HEK293 (cell line): Measurements from ENCODE around the gene ANK2.

Experiments used
- CTCF ChIA-PET: fragments of 350-600 bp; formaldehyde crosslinking; extraction: SDS; loops from one replicate; lab custom pipeline; 2021; ENCODE audit warnings: antibody characterized with exemption; lab: Yijun Ruan, JAX
- POLR2A ChIA-PET: fragments of 300-600 bp; formaldehyde crosslinking; extraction: SDS; loops from one replicate; lab custom pipeline; 2020; ENCODE audit warnings: antibody characterized with exemption, inconsistent platforms; lab: Yijun Ruan, JAX
- H3K27ac ChIP-seq: fragments of 200-500 bp; sonication (Bioruptor generic); 2 replicates; pipeline ENCODE4 v1.5.1; 2014; ENCODE audit warnings: low read depth, low read length, control low read depth, inconsistent platforms; ENCODE audit errors: extremely low read depth
- H3K36me3 ChIP-seq, 2 experiments: fragments of 200-500 bp in 1 of 2; sonication (Bioruptor generic) in 1 of 2; 1 replicate in 1 of 2; 2 replicates in 1 of 2; pipeline ENCODE4 v1.5.1; 2014 to 2017; ENCODE audit warnings: inconsistent platforms in 2 of 2, low read length in 2 of 2; ENCODE audit not compliant: control insufficient read depth in 2 of 2, insufficient read depth in 1 of 2
- H3K4me1 ChIP-seq: fragments of 200-500 bp; sonication (Bioruptor generic); 2 replicates; pipeline ENCODE4 v1.5.1; 2014; ENCODE audit warnings: mild to moderate bottlenecking, low read length, inconsistent platforms; ENCODE audit not compliant: control insufficient read depth, insufficient read depth
- H3K4me3 ChIP-seq: 2 replicates; pipeline ENCODE4 v1.5.1; 2011; ENCODE audit warnings: low read depth, mild to moderate bottlenecking, control low read depth, low read length, moderate library complexity
- H3K9me3 ChIP-seq: fragments of 200-500 bp; sonication (Bioruptor generic); 2 replicates; pipeline ENCODE4 v1.5.1; 2014; ENCODE audit warnings: low read depth, low read length, inconsistent platforms; ENCODE audit not compliant: control insufficient read depth, insufficient read depth
- ATF2 ChIP-seq: fragments of 450-650 bp; formaldehyde crosslinking; IDR thresholded peaks from 2 replicates; pipeline ENCODE4 v1.5.1; 2016; ENCODE audit warnings: missing biosample characterization, missing genetic modification characterization, low read depth
- BCL11A ChIP-seq: fragments of 450-650 bp; formaldehyde crosslinking; IDR thresholded peaks from 2 replicates; pipeline ENCODE4 v1.5.1; 2016; ENCODE audit warnings: low read depth, missing biosample characterization, missing genetic modification characterization
- GFI1B ChIP-seq: fragments of 450-650 bp; formaldehyde crosslinking; IDR thresholded peaks from 2 replicates; pipeline ENCODE4 v1.5.1; 2016; ENCODE audit warnings: missing biosample characterization, missing genetic modification characterization
- PBX3 ChIP-seq: sonication (generic); formaldehyde crosslinking; IDR thresholded peaks from 2 replicates; pipeline ENCODE4 v1.8.1; 2022; ENCODE audit warnings: mild to moderate bottlenecking, moderate library complexity, missing genetic modification reagents
- PRDM1 ChIP-seq: fragments of 450-650 bp; formaldehyde crosslinking; IDR thresholded peaks from 2 replicates; pipeline ENCODE4; 2016; ENCODE audit warnings: missing biosample characterization, missing genetic modification characterization
- REPIN1 ChIP-seq: fragments of 450-650 bp; formaldehyde crosslinking; IDR thresholded peaks from 2 replicates; pipeline ENCODE4 v1.5.1; 2017; ENCODE audit warnings: missing biosample characterization, missing genetic modification characterization, low read depth
- SP2 ChIP-seq: fragments of 450-650 bp; formaldehyde crosslinking; IDR thresholded peaks from 2 replicates; pipeline ENCODE4 v1.5.1; 2016; ENCODE audit warnings: missing biosample characterization, missing genetic modification characterization
- TCF7L2 ChIP-seq: IDR thresholded peaks from 2 replicates; pipeline ENCODE4 v1.6.1; 2011; ENCODE audit warnings: low read depth, mild to moderate bottlenecking, inconsistent platforms, low read length, moderate library complexity, borderline replicate concordance
- WT1 ChIP-seq: fragments of 450-650 bp; formaldehyde crosslinking; IDR thresholded peaks from 2 replicates; pipeline ENCODE4 v1.5.1; 2016; ENCODE audit warnings: missing biosample characterization, missing genetic modification characterization
- YY2 ChIP-seq: fragments of 450-650 bp; formaldehyde crosslinking; IDR thresholded peaks from 2 replicates; pipeline ENCODE4 v1.5.1; 2016; ENCODE audit warnings: missing biosample characterization, missing genetic modification characterization
- ZBTB17 ChIP-seq: fragments of 450-650 bp; formaldehyde crosslinking; IDR thresholded peaks from 2 replicates; pipeline ENCODE4 v1.5.1; 2016; ENCODE audit warnings: missing biosample characterization, missing genetic modification characterization
- ZBTB26 ChIP-seq: fragments of 450-650 bp; formaldehyde crosslinking; optimal IDR thresholded peaks from 2 replicates; pipeline ENCODE3; 2016; ENCODE audit warnings: missing biosample characterization, mild to moderate bottlenecking, missing genetic modification characterization
- ZBTB44 ChIP-seq: fragments of 450-650 bp; IDR thresholded peaks from 2 replicates; pipeline ENCODE4 v1.5.1; 2018; ENCODE audit warnings: missing biosample characterization, mild to moderate bottlenecking, missing genetic modification characterization
- ZNF175 ChIP-seq: fragments of 450-650 bp; formaldehyde crosslinking; IDR thresholded peaks from 2 replicates; pipeline ENCODE4 v1.5.1; 2016; ENCODE audit warnings: missing biosample characterization, missing genetic modification characterization
- ZNF23 ChIP-seq: fragments of 450-650 bp; formaldehyde crosslinking; IDR thresholded peaks from 2 replicates; pipeline ENCODE4 v1.5.1; 2016; ENCODE audit warnings: missing biosample characterization, missing genetic modification characterization, borderline replicate concordance
- ZNF302 ChIP-seq: fragments of 450-650 bp; formaldehyde crosslinking; IDR thresholded peaks from 2 replicates; pipeline ENCODE4 v1.5.1; 2016; ENCODE audit warnings: missing biosample characterization, missing genetic modification characterization, low read depth
- ZNF473 ChIP-seq: fragments of 450-650 bp; formaldehyde crosslinking; IDR thresholded peaks from 2 replicates; pipeline ENCODE4 v1.5.1; 2017; ENCODE audit warnings: missing biosample characterization, missing genetic modification characterization
- ZNF521 ChIP-seq: fragments of 450-650 bp; formaldehyde crosslinking; IDR thresholded peaks from 2 replicates; pipeline ENCODE4 v1.5.1; 2017; ENCODE audit warnings: missing biosample characterization, mild to moderate bottlenecking, missing genetic modification characterization
- ZNF548 ChIP-seq: fragments of 450-650 bp; formaldehyde crosslinking; IDR thresholded peaks from 2 replicates; pipeline ENCODE4 v1.5.1; 2016; ENCODE audit warnings: missing biosample characterization, missing genetic modification characterization
- ZNF596 ChIP-seq: fragments of 450-650 bp; IDR thresholded peaks from 2 replicates; pipeline ENCODE4 v1.5.0; 2018; ENCODE audit warnings: missing biosample characterization, mild to moderate bottlenecking, missing genetic modification characterization, moderate library complexity
- ZNF677 ChIP-seq: fragments of 450-650 bp; IDR thresholded peaks from 2 replicates; pipeline ENCODE4 v1.5.0; 2018; ENCODE audit warnings: missing biosample characterization, mild to moderate bottlenecking, missing genetic modification characterization, moderate library complexity
- ZNF692 ChIP-seq: fragments of 450-650 bp; formaldehyde crosslinking; IDR thresholded peaks from 2 replicates; pipeline ENCODE4 v1.5.1; 2016; ENCODE audit warnings: missing biosample characterization, missing genetic modification characterization
- ZNF747 ChIP-seq: fragments of 450-650 bp; formaldehyde crosslinking; IDR thresholded peaks from 2 replicates; pipeline ENCODE4 v1.5.1; 2016; ENCODE audit warnings: missing biosample characterization, missing genetic modification characterization
- ZNF785 ChIP-seq: fragments of 450-650 bp; formaldehyde crosslinking; IDR thresholded peaks from 2 replicates; pipeline ENCODE4 v1.5.1; 2016; ENCODE audit warnings: missing biosample characterization, missing genetic modification characterization

Gene ANK2

GRCh38 chr4:113056318-113056717 is 6.9 kb downstream of the ANK2 start:
- Histone ChIP-seq H3K36me3 (no peaks in the 10 kb centered on the region), H3K9me3 (no peaks in the 10 kb centered on the region), H3K4me3 (no peak overlapping the region), H3K4me1 (peaks cover 5% of the 10 kb centered on the region; the same call in 1 of the 2 replicates)
- ChIA-PET POLR2A (no interaction called here), CTCF (no interaction called here)
- TF ChIP-seq GFI1B (tag by site-specific recombination) (no peak), ZNF23 (tag by site-specific recombination) (no peak), ZBTB26 (no peak), ZNF785 (no peak), PBX3 (no peak), ZNF596 (tag by site-specific recombination) (no peak), ZNF473 (tag by site-specific recombination) (no peak), BCL11A (tag by site-specific recombination) (no peak), ATF2 (tag by site-specific recombination) (no peak)
- TF ChIP-seq, all 188 proteins: peak for 0
- no peak overlapping the region for H3K27ac ChIP-seq

- CTCF ChIA-PET, result no interaction called here
- TF ChIP-seq ZNF747 (tag by site-specific recombination), result no peak
- TF ChIP-seq WT1, result no peak
- no peak for TF ChIP-seq ZNF521
- 0 out of 2 replicates have a peak, but pooled peaks have one; percentile 15 for TF ChIP-seq PRDM1 (tag by site-specific recombination)
- POLR2A ChIA-PET, result no interaction called here
- Histone ChIP-seq H3K4me1 (no peaks in the 10 kb centered on the region), H3K36me3 (no peaks in the 10 kb centered on the region), H3K9me3 (no peaks in the 10 kb centered on the region), H3K27ac (no peak overlapping the region), H3K4me3 (no peak overlapping the region)
Measured at GRCh38 chr4:113057891-113058290, 8.4 kb downstream of the ANK2 start.

GRCh38 chr4:113059449-113060182 is 10.2 kb downstream of the ANK2 start:
- no peaks in the 10 kb centered on the region for H3K36me3 ChIP-seq
- ChIA-PET POLR2A (interaction anchor here (0.6 kb wide), 1 partner anchor 550 kb away, joined by 3 read pairs; no protein-coding TSS in a partner anchor), CTCF (no interaction called here)
- no peaks in the 10 kb centered on the region; the same call in 1 of the 2 replicates for H3K4me1 ChIP-seq
- H3K27ac ChIP-seq, result no peak overlapping the region
- H3K9me3 ChIP-seq, result no peaks in the 10 kb centered on the region
- no peak overlapping the region for H3K4me3 ChIP-seq
- TF ChIP-seq ZNF175 (tag by site-specific recombination), result no peak
- TF ChIP-seq ZNF677 (tag by site-specific recombination), result no peak
- TF ChIP-seq SP2 (tag by site-specific recombination), result no peak
- TF ChIP-seq TCF7L2, result no peak
- TF ChIP-seq REPIN1, result no peak
- no peak for TF ChIP-seq ZNF692 (tag by site-specific recombination)
- no peak for TF ChIP-seq ZBTB44
- TF ChIP-seq ZBTB17, result no peak
- no peak for TF ChIP-seq ZNF302
- no peak for TF ChIP-seq YY2 (tag by site-specific recombination)
- no peak for TF ChIP-seq ATF2 (tag by site-specific recombination)
- no peak for TF ChIP-seq ZNF548 (tag by site-specific recombination)
